OCI-LY3 (cell line): ENCODE data around the gene RGL1.

Experiments used
- EZH2phosphoT487 ChIP-seq: fragments of 200-600 bp; shearing (Covaris generic); IDR thresholded peaks from 2 replicates; pipeline ENCODE4 v1.6.1; 2018; ENCODE audit warnings: antibody characterized with exemption, mixed run types, low read depth
- TF ChIP-seq, protein P1 (sequence below): fragments of 200-600, 300-600 bp; sonication (generic); IDR thresholded peaks from 2 replicates; pipeline ENCODE4 v1.5.1; 2014; ENCODE audit warnings: antibody characterized with exemption, low read length, low read depth

GRCh38 chr1:183905508-183906113, 100.7 kb downstream of the RGL1 start:
- TF ChIP-seq, protein P1, sequence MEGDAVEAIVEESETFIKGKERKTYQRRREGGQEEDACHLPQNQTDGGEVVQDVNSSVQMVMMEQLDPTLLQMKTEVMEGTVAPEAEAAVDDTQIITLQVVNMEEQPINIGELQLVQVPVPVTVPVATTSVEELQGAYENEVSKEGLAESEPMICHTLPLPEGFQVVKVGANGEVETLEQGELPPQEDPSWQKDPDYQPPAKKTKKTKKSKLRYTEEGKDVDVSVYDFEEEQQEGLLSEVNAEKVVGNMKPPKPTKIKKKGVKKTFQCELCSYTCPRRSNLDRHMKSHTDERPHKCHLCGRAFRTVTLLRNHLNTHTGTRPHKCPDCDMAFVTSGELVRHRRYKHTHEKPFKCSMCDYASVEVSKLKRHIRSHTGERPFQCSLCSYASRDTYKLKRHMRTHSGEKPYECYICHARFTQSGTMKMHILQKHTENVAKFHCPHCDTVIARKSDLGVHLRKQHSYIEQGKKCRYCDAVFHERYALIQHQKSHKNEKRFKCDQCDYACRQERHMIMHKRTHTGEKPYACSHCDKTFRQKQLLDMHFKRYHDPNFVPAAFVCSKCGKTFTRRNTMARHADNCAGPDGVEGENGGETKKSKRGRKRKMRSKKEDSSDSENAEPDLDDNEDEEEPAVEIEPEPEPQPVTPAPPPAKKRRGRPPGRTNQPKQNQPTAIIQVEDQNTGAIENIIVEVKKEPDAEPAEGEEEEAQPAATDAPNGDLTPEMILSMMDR: no peak
- TF ChIP-seq EZH2phosphoT487: no peak
